HG03045 (cell line): Measurements from ENCODE around the gene ATP11A.

ENCODE experiments used
- ATAC-seq: cut with Tn5 transposase; IDR thresholded peaks from one replicate; pipeline ENCODE4 v1.9.1; 2021; ENCODE audit warnings: mild to moderate bottlenecking, moderate library complexity; ENCODE audit not compliant: unreplicated experiment

ATP11A gene

GRCh38 chr13:112690283-112690929 is 568 bp downstream of the ATP11A start:
- ATAC-seq, result peak; percentile 23

- ATAC-seq, result no peak
These were observed 2.3 kb downstream of the ATP11A start for GRCh38 chr13:112692104-112692503.

GRCh38 chr13:112692586-112692985 is 2.7 kb downstream of the ATP11A start:
- no peak for ATAC-seq

- ATAC-seq, result no peak
These were observed 4.1 kb downstream of the ATP11A start for GRCh38 chr13:112693831-112694497.

- no peak for ATAC-seq
These were observed 5.3 kb downstream of the ATP11A start for GRCh38 chr13:112695121-112695520.

- ATAC-seq, result no peak
These were observed 6.4 kb downstream of the ATP11A start for GRCh38 chr13:112696001-112696868.

- ATAC-seq, result no peak
These were observed 7.1 kb downstream of the ATP11A start for GRCh38 chr13:112696869-112697465.

- ATAC-seq, result no peak
These were observed 8.2 kb downstream of the ATP11A start for GRCh38 chr13:112697756-112698655.

- no peak for ATAC-seq
These were observed 9.6 kb downstream of the ATP11A start for GRCh38 chr13:112699322-112699918.

- ATAC-seq, result no peak
These were observed 10.6 kb downstream of the ATP11A start for GRCh38 chr13:112700291-112701060.

- ATAC-seq, result no peak
These were observed 12.6 kb downstream of the ATP11A start for GRCh38 chr13:112702341-112702985.

- ATAC-seq, result no peak
These were observed 13.1 kb downstream of the ATP11A start for GRCh38 chr13:112702986-112703379.

- ATAC-seq, result no peak
These were observed 13.8 kb downstream of the ATP11A start for GRCh38 chr13:112703449-112704284.

- ATAC-seq, result no peak
These were observed 14.7 kb downstream of the ATP11A start for GRCh38 chr13:112704308-112705145.

GRCh38 chr13:112705286-112705685 is 15.4 kb downstream of the ATP11A start:
- no peak for ATAC-seq

GRCh38 chr13:112706171-112706570 is 16.3 kb downstream of the ATP11A start:
- ATAC-seq, result no peak
